HG02642 (cell line): ENCODE data around the gene LIN7B.
"Not testable (repeated sequence)": the region's sequence is repeated elsewhere in the genome, so short reads cannot be mapped to it uniquely, and the experiment has no call there.

Experiments used
- ATAC-seq: cut with Tn5 transposase; IDR thresholded peaks from one replicate; pipeline ENCODE4 v1.9.1; 2021; ENCODE audit warnings: mild to moderate bottlenecking; ENCODE audit not compliant: unreplicated experiment, poor library complexity

The LIN7B gene

DNA sequence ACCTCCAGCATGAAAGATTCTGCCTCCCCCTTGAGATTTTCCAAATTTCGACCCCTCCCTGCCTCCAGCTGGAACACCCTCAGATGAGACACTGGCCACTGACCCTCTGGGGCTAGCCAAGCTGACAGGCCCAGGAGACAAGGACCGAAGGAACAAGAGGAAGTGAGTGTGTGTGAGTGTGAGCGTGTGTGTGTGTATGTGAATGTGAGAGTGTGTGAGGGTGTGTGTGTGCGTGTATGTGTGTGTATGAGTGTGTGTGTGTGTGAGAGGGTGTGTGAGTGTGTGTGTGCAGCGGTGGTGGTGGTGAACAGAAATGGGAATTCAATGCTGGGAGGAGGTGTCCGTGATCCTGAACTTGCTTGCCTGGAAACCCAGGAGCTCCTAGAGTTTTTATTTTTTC, 27.2 kb downstream of the LIN7B start:
- ATAC-seq, result no peak

DNA sequence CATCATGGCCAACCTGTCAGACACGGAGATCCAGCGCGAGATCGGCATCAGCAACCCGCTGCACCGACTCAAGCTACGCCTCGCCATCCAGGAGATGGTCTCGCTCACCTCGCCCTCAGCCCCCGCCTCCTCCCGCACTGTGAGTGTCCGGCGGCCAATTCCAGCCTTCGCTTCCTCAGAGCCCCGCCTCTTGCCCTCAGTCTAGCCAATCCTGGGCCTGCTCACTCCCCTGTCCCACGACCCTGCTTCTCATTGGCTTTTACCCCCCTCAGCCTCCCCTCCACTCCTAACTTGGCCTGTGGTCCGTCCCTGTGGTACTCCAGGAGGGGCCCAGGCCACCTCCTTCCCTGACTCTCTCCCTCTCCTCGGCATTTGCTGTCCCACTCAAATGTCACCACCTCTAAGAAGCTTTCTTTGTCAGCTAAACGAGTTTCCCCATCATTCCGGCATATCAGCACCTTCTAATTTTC, 28.7 kb downstream of the LIN7B start:
- ATAC-seq, result peak; percentile 84

- no peak for ATAC-seq
These were observed 31.6 kb downstream of the LIN7B start for GRCh38 chr19:49145573-49146407.

- not testable (repeated sequence) for ATAC-seq
These were observed 32.2 kb downstream of the LIN7B start for GRCh38 chr19:49146408-49146770.

DNA sequence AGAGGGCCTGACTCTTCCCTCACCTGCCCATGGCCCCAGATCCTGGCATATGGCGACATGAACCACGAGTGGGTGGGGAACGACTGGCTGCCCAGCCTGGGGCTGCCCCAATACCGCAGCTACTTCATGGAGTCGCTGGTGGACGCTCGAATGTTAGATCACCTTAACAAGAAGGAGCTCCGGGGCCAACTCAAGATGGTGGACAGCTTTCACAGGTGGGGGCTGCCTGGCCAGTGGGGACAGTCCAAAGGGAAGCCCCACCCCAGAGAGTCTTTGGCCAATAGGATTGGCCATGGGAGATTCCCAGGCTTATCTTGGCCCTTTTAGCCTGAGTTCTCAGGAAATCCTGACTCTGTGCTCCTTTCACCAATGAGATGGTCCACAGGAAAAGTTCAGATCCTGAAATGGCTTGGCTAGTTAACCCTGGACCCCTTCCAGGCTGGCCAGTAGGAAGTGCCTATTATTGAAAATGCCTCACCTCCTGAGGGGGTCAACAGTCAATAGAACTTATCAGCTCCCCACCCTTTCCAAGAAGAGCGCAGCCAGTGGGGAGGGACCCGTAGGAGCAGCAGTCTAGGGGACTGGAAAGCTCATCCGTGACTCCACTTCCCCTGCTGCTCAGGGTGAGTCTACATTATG, 34.0 kb downstream of the LIN7B start:
- no peak for ATAC-seq

- ATAC-seq, result no peak
These were observed 34.8 kb downstream of the LIN7B start for GRCh38 chr19:49148784-49149651.

DNA sequence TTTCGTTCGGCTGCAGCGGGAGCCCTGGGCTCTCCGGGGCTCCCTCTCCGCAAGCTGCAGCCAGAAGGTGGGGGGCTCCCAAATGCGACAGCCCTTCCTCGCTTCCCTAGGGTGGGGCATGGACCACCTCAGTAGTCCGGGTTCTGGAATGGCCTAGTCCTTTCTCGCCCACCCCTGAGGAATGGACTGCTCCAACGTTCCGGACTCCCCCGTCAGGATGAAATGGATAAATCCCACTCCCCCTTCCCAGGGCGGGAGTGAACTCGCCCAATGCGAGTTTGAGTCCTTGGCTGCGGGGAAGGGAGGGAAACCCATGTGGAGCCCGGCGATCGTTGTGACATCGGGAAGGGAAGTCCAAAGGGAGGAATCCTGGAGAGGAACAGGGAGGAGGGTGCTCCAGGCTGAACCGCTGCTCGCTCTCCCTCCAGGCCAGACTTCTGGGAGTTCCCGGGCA, 35.5 kb downstream of the LIN7B start:
- ATAC-seq, result no peak

- ATAC-seq, result no peak
These were observed 36.2 kb downstream of the LIN7B start for GRCh38 chr19:49150106-49150943.

- no peak for ATAC-seq
These were observed 36.7 kb downstream of the LIN7B start for GRCh38 chr19:49150944-49151243.

DNA sequence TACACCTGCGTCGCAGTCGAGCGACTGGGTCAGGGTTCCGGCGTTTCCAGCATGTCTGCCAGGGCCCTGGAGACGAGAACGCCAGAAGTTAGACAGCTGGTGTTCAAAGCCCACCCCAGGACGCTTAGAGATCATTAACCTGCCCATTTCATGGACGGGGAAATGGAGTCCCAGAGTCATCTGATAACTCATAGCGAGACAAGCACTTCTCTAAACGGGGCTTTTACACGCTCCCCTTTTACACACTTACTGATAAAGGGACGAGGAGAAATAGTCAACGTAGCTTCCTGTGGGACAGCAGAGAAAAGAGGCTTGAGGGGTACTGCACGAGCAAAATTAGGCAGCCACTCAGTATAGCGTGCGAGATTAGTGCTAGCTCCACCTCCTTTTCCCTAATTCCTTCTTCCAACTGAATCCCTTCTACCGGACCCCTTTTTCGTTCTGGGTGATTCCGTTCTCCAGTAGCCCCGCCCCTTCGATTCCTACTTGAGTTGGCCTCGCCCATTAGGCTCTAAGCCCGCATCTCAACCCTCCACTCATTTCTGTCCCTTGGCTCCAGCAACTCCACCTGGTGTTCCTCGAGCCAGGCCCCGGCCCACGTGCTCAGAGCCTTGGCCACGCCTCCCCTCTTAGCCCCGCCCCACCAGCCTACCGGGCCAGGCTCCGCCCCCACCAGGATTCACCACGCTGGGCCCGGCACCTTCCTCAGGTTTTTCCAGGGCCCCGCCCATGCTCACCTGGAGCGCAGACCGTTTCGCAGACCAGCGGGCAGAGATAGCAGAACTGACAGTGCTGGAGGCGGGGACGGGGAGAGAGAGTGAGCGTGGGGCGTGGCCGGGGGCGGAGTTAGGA, 37.3 kb downstream of the LIN7B start:
- ATAC-seq, result no peak

DNA sequence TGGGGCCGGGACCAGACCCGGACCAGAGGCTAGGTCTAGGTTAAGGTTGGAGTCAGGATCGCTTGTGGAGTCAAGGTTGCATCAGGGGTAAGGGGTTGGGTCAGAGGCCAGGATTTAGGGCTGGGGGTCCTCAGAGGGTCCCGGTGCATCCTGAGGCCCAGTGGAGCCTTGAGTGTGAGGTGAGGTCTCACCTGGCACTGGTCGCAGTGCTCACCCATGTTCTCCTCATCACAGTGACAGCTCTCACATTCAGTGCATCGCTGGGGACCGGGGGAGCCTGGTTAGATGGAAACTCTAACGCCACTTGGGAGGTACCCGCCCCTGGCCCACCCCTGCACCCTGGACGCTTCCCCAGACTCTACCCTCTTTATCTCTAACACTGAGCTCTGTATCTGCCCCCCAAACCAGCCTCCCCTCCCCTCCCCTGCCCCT, 38.0 kb downstream of the LIN7B start:
- no peak for ATAC-seq

GRCh38 chr19:49153167-49153809, 39.1 kb downstream of the LIN7B start:
- no peak for ATAC-seq

DNA sequence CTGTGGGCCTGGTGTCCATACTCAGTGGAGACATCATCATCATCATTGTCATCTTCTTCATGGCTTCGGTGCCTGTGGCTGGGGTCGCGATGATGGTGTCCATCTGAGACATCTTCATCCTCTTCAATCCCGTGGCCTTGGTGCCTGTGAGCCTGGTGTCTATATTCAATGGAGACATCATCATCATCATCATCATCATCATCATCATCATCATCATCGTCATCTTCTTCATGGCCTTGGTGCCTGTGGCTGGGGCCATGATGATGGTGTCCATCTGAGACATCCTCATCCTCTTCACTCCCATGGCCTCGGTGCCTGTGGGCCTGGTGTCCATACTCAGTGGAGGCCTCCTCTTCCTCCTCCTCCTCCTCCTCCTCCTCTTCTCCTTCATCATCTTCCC, 40.1 kb downstream of the LIN7B start:
- no peak for ATAC-seq

- no peak for ATAC-seq
These were observed 41.0 kb downstream of the LIN7B start, which contains the start of gene HRC for GRCh38 chr19:49155005-49155819. Gene HRC (minus strand): TSS chr19:49155396. CDS start chr19:49155237, 159 bp downstream.

- ATAC-seq, result no peak
These were observed 41.7 kb downstream of the LIN7B start for GRCh38 chr19:49155820-49156346.

GRCh38 chr19:49157445-49158224, 43.5 kb downstream of the LIN7B start, which contains the start of gene TRPM4:
Gene TRPM4 (plus strand): TSS chr19:49157792. CDS start chr19:49157867, 75 bp downstream.
- no peak for ATAC-seq
